ENCODE data around the gene PMEPA1. TPM values are rescaled to one million over a fixed set of nuclear protein-coding genes. Genes with fewer than 3 reads are reported as not detected.

The PMEPA1 gene
- total RNA-seq, 1 donor: 23.5 TPM

- H3K79me2 ChIP-seq (ENCODE audit: insufficient read depth, low read length): peaks cover 7% of the 10 kb centered on the region
- H3K4me1 ChIP-seq (ENCODE audit: insufficient read depth, low read length): no peaks in the 10 kb centered on the region
- H3K36me3 ChIP-seq (ENCODE audit: insufficient read depth, low read length): no peaks in the 10 kb centered on the region
- H3K27ac ChIP-seq (ENCODE audit: low read depth, low read length): no peak overlapping the region
- TF ChIP-seq, protein P1, sequence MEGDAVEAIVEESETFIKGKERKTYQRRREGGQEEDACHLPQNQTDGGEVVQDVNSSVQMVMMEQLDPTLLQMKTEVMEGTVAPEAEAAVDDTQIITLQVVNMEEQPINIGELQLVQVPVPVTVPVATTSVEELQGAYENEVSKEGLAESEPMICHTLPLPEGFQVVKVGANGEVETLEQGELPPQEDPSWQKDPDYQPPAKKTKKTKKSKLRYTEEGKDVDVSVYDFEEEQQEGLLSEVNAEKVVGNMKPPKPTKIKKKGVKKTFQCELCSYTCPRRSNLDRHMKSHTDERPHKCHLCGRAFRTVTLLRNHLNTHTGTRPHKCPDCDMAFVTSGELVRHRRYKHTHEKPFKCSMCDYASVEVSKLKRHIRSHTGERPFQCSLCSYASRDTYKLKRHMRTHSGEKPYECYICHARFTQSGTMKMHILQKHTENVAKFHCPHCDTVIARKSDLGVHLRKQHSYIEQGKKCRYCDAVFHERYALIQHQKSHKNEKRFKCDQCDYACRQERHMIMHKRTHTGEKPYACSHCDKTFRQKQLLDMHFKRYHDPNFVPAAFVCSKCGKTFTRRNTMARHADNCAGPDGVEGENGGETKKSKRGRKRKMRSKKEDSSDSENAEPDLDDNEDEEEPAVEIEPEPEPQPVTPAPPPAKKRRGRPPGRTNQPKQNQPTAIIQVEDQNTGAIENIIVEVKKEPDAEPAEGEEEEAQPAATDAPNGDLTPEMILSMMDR (IDR thresholded peaks at IDR 0.05; ENCODE audit: extremely low read depth, low read depth, low read length): no peak
- peak; percentile 77 for DNase-seq (ENCODE audit: insufficient read length, low spot score, missing footprints)
- no peak overlapping the region for H3K4me2 ChIP-seq (ENCODE audit: insufficient read depth, low read length)
- no peak overlapping the region for H3K4me3 ChIP-seq (ENCODE audit: insufficient read depth, low read length)
- peaks cover 34% of the 10 kb centered on the region for H4K20me1 ChIP-seq (ENCODE audit: insufficient read depth, low read length)
- no peak overlapping the region for H2AFZ ChIP-seq (ENCODE audit: low read length)
- no peaks in the 10 kb centered on the region for H3K9me3 ChIP-seq (ENCODE audit: low read depth, low read length)
- no peaks in the 10 kb centered on the region for H3K27me3 ChIP-seq (ENCODE audit: insufficient read depth, low read length)
These were observed 47.9 kb downstream of the PMEPA1 start for GRCh38 chr20:57661746-57662455.

GRCh38 chr20:57660922-57661745 is 48.7 kb downstream of the PMEPA1 start:
- Histone ChIP-seq H3K4me1 (ENCODE audit: insufficient read depth, low read length) (no peaks in the 10 kb centered on the region), H3K79me2 (ENCODE audit: insufficient read depth, low read length) (peaks cover 7% of the 10 kb centered on the region), H3K27ac (ENCODE audit: low read depth, low read length) (no peak overlapping the region), H3K4me3 (ENCODE audit: insufficient read depth, low read length) (no peak overlapping the region), H3K27me3 (ENCODE audit: insufficient read depth, low read length) (no peaks in the 10 kb centered on the region), H3K36me3 (ENCODE audit: insufficient read depth, low read length) (no peaks in the 10 kb centered on the region), H4K20me1 (ENCODE audit: insufficient read depth, low read length) (peaks cover 39% of the 10 kb centered on the region), H3K9me3 (ENCODE audit: low read depth, low read length) (no peaks in the 10 kb centered on the region), H2AFZ (ENCODE audit: low read length) (no peak overlapping the region), H3K4me2 (ENCODE audit: insufficient read depth, low read length) (no peak overlapping the region)
- TF ChIP-seq, protein P1 (IDR thresholded peaks at IDR 0.05; ENCODE audit: extremely low read depth, low read depth, low read length): no peak
- DNase-seq (ENCODE audit: insufficient read length, low spot score, missing footprints): peak; percentile 82

DNA sequence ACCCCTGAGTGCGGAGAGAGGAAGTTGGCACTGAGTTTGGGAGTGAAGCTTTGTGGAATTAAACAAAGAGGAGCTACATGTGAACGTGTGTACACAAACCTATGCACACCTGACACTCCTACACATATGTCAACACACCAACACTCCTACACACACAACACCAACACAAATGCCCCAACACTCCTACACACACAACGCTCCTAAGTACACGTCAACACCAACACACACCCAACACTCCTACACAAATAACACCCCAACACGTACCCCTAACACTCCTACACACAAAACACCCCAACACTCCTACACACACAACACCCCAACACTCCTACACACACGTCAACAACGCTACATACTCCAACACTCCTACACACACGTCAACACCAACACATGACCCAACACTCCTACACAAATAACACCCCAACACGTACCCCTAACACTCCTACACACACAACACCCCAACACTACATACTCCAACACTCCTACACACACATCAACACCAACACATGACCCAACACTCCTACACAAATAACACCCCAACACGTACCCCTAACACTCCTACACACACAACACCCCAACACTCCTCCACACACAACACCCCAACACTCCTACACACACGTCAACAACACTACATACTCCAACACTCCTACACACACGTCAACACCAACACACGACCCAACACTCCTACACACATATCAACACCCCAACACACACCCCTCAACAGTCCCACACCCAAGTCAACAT is 49.5 kb downstream of the PMEPA1 start:
- Histone ChIP-seq H3K79me2 (ENCODE audit: insufficient read depth, low read length) (peaks cover 7% of the 10 kb centered on the region), H3K27ac (ENCODE audit: low read depth, low read length) (no peak overlapping the region), H4K20me1 (ENCODE audit: insufficient read depth, low read length) (peaks cover 37% of the 10 kb centered on the region), H3K27me3 (ENCODE audit: insufficient read depth, low read length) (no peaks in the 10 kb centered on the region), H3K4me2 (ENCODE audit: insufficient read depth, low read length) (no peak overlapping the region), H3K4me3 (ENCODE audit: insufficient read depth, low read length) (no peak overlapping the region), H2AFZ (ENCODE audit: low read length) (no peak overlapping the region), H3K9me3 (ENCODE audit: low read depth, low read length) (no peaks in the 10 kb centered on the region), H3K36me3 (ENCODE audit: insufficient read depth, low read length) (no peaks in the 10 kb centered on the region), H3K4me1 (ENCODE audit: insufficient read depth, low read length) (no peaks in the 10 kb centered on the region)
- TF ChIP-seq, protein P1 (IDR thresholded peaks at IDR 0.05; ENCODE audit: extremely low read depth, low read depth, low read length): no peak
- DNase-seq (ENCODE audit: insufficient read length, low spot score, missing footprints): peak; percentile 26
